Chondrocyte (in vitro differentiated cells): ENCODE measurements around the gene RPL39. TPM values are rescaled to one million over a fixed set of nuclear protein-coding genes. Genes with fewer than 3 reads are reported as not detected.

Experiments used
- DNase-seq: peaks from one replicate; pipeline ENCODE4 v3.0.0; 2021; ENCODE audit warnings: mixed read lengths, low spot score
- H3K27ac Mint-ChIP-seq: one replicate; pipeline ENCODE4 v1.8.0; 2021; ENCODE audit warnings: mild to moderate bottlenecking, moderate library complexity, mixed read lengths; ENCODE audit not compliant: unreplicated experiment
- H3K27me3 Mint-ChIP-seq: 2 replicates; pipeline ENCODE4 v1.8.0; 2021; ENCODE audit warnings: low read depth, mixed read lengths
- H3K36me3 Mint-ChIP-seq: 2 replicates; pipeline ENCODE4 v1.8.0; 2021; ENCODE audit warnings: low read depth, mixed read lengths
- H3K4me1 Mint-ChIP-seq: 2 replicates; pipeline ENCODE4 v1.8.0; 2021; ENCODE audit warnings: low read depth, mild to moderate bottlenecking, mixed read lengths
- H3K4me3 Mint-ChIP-seq: one replicate; pipeline ENCODE4 v1.8.0; 2021; ENCODE audit warnings: mild to moderate bottlenecking, moderate library complexity, mixed read lengths; ENCODE audit not compliant: unreplicated experiment
- H3K9me3 Mint-ChIP-seq: 2 replicates; pipeline ENCODE4 v1.8.0; 2021; ENCODE audit warnings: low read depth, mixed read lengths
- CTCF ChIP-seq: fragments of 200-600 bp; sonication (generic); IDR thresholded peaks from 2 replicates; pipeline ENCODE4 v1.5.0; 2021; ENCODE audit warnings: antibody characterized with exemption, mild to moderate bottlenecking, moderate library complexity
- total RNA-seq: library from RNA; stranded (reverse); gene quantifications from 3 replicates; pipeline ENCODE4 v1.2.1, GENCODE V29; 2021

RPL39 gene
- total RNA-seq, 1 donor from 2014 or later: 1,187 TPM

GRCh38 chrX:119760026-119760877, 31.2 kb downstream of the RPL39 start:
- Mint-ChIP-seq H3K4me3 (no peak overlapping the region), H3K9me3 (no peaks in the 10 kb centered on the region), H3K4me1 (peaks cover 17% of the 10 kb centered on the region)

GRCh38 chrX:119759248-119759766, 32.1 kb downstream of the RPL39 start:
- H3K27me3 Mint-ChIP-seq: no peaks in the 10 kb centered on the region
- H3K9me3 Mint-ChIP-seq: no peaks in the 10 kb centered on the region
- no peak for TF ChIP-seq CTCF
- DNase-seq: no peak
- no peaks in the 10 kb centered on the region for H3K36me3 Mint-ChIP-seq
- H3K4me3 Mint-ChIP-seq: peak overlapping the region; percentile 6
- peaks cover 17% of the 10 kb centered on the region for H3K4me1 Mint-ChIP-seq
- H3K27ac Mint-ChIP-seq: no peak overlapping the region

More at GRCh38 chrX:119760026-119760877, 31.2 kb downstream of the RPL39 start:
- Mint-ChIP-seq H3K27me3 (no peaks in the 10 kb centered on the region), H3K27ac (no peak overlapping the region), H3K36me3 (no peaks in the 10 kb centered on the region)
- no peak for DNase-seq
- no peak for TF ChIP-seq CTCF

- peak; percentile 32 for TF ChIP-seq CTCF
Observed at GRCh38 chrX:119758731-119759247, 32.6 kb downstream of the RPL39 start.

DNA sequence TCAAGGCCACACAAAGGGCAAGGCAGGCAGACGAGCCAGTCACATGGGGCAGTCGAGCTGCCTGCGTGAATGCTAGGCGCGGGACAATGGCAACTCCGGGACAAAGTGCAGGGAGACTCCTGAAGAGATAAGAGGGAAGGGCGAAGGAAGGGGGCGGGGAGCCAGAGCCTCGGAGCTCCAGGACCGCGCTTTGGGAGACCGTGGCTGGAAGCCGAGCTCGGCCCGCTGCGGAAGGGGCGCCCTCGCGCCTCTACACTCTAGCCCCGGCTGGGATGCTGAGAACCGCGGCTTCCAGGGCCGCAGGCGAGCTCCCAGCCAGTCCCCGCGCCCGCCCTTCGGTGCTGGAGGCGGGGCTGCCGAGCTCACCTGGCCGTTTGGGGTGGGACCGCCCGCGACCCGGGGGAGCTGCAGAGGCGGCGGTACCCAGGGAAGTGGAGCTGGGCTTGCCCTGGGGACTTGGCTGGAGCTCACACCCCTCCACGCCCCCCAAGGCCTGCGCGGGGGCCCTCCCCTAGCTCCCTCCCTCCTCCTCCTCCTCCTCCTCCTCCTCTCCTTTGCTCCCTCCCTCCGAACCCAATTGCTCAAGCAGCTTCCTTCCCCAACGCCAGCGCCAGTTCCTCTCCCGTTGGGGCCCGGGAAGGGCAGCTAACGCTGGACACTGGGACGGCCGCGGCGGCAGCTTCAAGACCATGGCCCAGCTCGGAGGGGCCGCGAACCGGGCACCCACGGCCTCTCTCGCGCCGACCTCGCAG, 33.3 kb downstream of the RPL39 start, which contains the start of gene SOWAHD:
Gene SOWAHD (plus strand): TSS at position 610 of the 752 bp plus-strand sequence. CDS start 80 bp downstream, at position 690.
- TF ChIP-seq CTCF: no peak
- H3K4me1 Mint-ChIP-seq: peaks cover 6% of the 10 kb centered on the region
- DNase-seq: no peak
- no peaks in the 10 kb centered on the region for H3K27me3 Mint-ChIP-seq
- no peaks in the 10 kb centered on the region for H3K9me3 Mint-ChIP-seq
- H3K36me3 Mint-ChIP-seq: no peaks in the 10 kb centered on the region
- H3K27ac Mint-ChIP-seq: no peak within 1 kb of the TSS
- peak within 1 kb of the TSS; percentile 58 for H3K4me3 Mint-ChIP-seq

More at GRCh38 chrX:119758731-119759247, 32.6 kb downstream of the RPL39 start:
- Mint-ChIP-seq H3K27ac (no peak overlapping the region), H3K4me3 (peak overlapping the region; percentile 50), H3K36me3 (no peaks in the 10 kb centered on the region), H3K27me3 (no peaks in the 10 kb centered on the region), H3K9me3 (no peaks in the 10 kb centered on the region), H3K4me1 (peaks cover 12% of the 10 kb centered on the region)
- DNase-seq: peak; percentile 94

GRCh38 chrX:119757646-119757978, 33.8 kb downstream of the RPL39 start:
- H3K4me1 Mint-ChIP-seq: peaks cover under 1% of the 10 kb centered on the region
- TF ChIP-seq CTCF: no peak
- H3K27me3 Mint-ChIP-seq: no peaks in the 10 kb centered on the region
- H3K4me3 Mint-ChIP-seq: peak overlapping the region; percentile 58
- H3K36me3 Mint-ChIP-seq: no peaks in the 10 kb centered on the region
- no peak overlapping the region for H3K27ac Mint-ChIP-seq
- no peaks in the 10 kb centered on the region for H3K9me3 Mint-ChIP-seq
- no peak for DNase-seq
